ENCODE measurements around the gene TBC1D17.

Gene TBC1D17

GRCh38 chr19:49849433-49850220 lies 27.9 kb upstream of the TBC1D17 start:
- DNase-seq: no peak

DNA sequence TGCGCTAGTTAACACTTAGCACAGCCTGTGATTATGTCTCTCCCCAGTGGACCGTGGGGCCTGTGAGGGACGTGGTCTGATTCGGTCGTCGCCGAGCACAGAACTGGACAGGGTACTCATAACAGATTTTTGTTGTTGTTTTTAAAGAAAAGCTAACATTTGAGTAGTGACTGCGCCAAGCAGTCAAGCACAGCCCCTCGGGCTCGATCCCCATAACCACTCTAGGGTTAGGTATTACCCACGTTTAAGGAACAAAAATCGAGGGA lies 27.3 kb upstream of the TBC1D17 start:
- no peak for DNase-seq

DNA sequence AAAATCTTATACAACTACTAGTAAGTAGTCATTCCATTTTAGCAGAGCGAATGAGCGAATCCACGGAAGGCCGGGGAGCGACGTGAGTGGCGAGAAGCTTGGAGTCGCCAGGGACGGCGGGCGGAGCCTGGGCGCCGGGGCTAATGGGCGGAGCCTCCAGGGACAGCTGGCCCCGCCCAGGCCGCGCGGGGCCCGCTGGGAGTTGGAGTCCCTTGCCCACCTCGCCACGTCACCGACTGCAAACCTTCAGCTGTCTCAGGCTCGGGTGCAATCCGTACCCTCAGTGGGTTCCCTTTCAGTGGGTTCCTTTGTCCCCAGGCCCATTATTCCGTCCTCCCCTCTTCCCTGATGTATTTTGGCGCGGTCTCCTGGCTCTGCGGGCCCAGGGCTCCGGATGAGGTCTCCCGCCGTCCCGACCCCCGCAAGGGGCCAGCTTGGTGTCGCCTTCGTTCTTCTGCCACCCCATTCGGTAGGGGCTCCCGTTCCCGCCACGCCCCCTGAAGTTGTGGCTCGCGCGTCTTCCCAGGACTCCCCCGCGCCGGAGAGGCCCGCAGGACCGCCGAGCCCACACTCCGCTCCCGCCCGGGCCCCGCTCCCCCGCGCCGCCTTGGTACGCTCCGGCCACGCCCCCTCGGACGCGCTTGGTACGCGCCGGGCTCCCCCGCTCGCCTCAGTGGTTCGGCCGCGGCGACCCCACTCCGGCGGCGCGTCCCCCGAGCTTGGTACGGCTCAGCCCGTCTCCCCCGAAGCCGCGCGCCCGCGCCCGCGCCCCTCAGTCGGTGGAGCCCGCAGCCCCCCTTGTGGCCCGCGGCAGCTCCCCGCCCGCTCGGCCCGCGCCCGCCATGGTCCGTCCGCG lies 26.8 kb upstream of the TBC1D17 start, which contains the start of gene PTOV1:
Gene PTOV1, plus strand, starts transcription at position 673 of the 856 bp plus-strand sequence.
- peak; percentile 84 for DNase-seq

- DNase-seq: peak; percentile 26
Observed at GRCh38 chr19:49851456-49852259, 25.8 kb upstream of the TBC1D17 start.

GRCh38 chr19:49852631-49853126 lies 24.8 kb upstream of the TBC1D17 start:
- no peak for DNase-seq

GRCh38 chr19:49853852-49854377 lies 23.6 kb upstream of the TBC1D17 start:
- no peak for DNase-seq

GRCh38 chr19:49854378-49855263 lies 22.9 kb upstream of the TBC1D17 start:
- DNase-seq: no peak

DNA sequence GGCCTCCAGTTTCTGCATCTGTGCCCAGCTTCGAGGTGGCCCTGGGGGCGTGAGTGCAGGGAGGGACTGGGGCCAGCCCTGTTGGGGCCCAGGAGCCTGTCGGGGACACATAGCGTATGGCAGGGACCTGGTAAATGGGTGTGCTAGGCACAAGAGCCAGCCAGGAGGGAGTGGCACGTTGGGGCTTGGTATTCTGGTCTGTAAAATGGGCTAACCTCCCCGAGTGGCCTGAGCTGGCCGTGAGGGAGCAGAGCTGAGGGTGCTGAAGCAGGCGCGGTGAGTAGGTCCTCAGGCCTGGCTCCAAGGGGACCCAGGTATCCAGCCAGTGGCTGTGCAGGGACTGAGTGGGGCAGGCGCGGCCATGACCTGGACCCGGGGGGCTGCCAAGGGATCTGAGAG lies 22.2 kb upstream of the TBC1D17 start:
- DNase-seq: no peak

DNA sequence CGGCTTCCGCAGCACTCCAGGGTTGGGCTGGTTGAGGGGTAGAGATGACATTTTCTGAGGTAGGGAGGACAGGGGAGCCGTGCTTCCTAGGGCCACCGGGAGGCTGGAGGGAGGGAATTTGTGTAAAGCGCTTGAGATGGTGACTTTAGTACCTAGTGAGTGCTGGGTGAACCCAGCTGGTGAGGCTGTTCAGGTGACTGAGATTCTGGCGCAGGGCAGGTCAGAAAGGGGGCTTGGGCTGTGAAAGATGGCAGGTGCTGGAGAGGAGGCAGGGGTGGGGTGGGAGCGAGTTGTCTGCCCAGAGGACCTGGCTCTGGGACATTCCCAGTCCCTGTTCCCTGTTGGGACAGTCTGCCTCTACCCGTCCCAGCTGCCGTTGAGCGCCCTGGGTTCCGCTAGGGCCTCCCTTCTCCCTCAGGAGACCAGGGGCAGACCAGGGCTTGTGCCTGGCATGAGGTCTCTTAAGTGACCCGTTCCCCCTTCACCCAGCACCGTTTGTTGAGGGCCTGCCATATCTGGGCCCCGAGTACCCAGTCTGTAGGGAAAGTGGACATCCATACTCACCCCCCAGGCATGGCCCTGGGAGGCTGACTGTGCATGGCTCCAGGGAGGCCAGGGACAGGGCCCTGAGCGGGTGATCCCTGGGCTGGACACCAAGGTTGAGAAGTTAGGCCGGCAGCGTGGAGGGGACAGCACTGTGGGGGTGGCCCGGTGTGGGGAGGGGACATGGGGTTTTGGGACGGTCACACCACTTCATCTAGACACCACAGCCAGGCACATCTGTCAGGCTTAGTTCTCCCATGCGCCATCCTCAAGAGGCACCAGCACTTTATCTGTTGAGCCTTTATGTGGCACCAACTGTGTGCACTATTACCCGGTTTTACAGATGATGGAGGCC lies 21.6 kb upstream of the TBC1D17 start:
- no peak for DNase-seq

- DNase-seq: no peak
Observed at GRCh38 chr19:49856574-49857021, 20.9 kb upstream of the TBC1D17 start.

DNA sequence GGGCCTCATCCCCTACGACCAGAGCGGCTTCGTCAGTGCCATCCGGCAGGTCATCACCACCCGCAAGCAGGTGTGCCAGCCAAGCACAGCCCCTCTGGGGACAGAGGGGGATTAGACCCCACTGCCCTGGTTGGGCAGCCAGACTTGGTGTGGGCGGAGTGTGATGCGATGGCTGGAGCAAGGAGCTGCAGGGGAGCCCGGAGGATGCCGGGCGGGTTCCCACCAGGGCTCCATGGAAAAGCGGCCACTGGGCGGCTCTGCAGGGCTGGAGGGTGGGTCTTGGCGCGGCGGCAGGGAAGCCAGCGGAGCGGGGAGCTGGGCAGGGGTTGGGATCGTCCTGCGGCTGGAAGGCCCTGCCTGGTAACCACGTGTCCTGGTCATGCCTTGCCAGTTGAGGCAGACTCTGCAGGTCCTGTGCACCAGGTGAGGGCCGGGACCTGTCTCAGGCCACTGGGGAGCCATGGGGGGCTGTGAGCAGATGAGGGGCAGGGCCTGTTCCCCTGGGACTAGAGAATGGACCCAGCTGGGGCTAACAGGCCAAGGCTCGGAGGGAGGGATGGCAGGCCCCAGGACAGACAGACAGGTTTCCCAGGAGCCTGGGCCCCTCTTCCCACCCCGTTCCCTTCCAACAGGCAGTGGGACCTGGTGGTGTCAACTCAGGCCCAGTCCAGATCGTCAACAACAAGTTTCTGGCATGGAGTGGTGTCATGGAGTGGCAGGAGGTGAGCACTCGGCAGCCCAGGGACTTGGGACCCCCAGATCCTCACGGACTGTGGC lies 20.3 kb upstream of the TBC1D17 start:
- DNase-seq: no peak

DNA sequence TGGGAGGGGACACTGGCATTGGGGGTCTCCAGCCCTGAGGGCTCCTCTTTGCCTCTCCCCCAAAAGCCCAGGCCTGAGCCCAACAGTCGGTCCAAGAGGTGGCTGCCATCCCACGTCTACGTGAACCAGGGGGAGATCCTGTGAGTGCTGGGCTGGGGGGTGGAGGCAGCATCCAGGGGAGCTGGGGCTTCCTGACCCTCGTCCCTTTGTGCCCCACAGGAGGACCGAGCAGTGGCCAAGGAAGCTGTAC lies 19.7 kb upstream of the TBC1D17 start:
- DNase-seq: no peak

DNA sequence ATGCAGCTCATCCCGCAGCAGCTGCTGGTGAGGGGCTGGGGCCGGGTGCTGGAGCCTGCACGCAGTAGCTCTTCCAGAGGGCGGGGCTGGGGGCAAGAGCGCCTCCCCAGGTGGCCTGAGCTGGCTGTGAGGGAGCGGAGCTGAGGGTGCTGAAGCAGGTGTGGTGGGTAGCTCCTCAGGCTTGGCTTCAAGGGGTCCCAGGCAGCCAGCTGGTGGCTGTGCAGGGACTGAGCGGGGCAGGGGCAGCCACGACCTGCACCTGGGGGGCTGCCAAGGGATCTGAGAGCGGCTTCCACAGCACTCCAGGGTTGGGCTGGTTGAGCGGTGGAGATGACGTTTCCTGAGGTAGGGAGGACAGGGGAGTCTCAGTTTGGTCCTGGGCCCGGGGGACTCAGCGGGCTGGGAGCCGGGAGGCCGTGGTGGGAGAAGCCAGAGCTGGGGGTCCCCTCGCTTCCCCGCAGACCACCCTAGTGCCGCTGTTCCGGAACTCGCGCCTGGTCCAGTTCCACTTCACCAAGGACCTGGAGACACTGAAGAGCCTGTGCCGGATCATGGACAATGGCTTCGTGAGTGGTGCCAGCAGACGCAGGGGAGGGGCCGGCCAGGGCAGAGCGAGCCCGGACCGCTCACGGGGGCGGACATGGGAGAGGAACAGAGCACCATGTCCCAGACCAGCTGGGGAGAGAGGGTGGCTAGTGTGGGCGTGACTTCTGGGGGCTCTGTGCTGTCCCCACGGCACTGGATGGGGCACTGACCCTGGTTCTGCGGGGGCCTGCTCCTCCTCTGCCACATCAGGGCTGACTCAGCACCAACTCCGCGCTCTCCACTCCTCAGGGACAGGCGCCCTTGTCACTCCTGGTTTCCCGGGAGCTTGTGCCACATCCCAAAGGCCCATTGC lies 19.2 kb upstream of the TBC1D17 start:
- no peak for DNase-seq

GRCh38 chr19:49859682-49860335 lies 17.7 kb upstream of the TBC1D17 start:
- DNase-seq: no peak

- DNase-seq: no peak
Observed at GRCh38 chr19:49860336-49861102, 17.0 kb upstream of the TBC1D17 start.

DNA sequence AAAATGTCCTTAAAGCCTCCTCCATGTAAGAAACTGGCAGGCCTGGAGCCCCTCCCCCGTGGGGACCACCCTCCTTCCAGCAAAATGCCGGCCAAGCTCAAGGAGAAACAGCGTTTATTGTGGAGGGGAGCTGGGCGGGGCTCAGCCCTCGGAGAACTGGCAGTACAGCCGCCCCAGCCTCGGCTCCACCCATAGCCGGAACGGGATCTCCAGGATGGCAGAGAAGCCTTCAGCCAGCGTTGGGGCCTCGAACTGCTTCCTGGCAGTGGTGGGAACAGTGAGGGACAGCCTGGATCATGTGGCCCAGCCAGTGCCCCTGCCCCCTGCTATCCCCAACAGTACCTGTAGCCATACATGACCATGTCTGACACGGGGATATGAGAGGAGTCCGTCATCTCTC lies 16.4 kb upstream of the TBC1D17 start:
- no peak for DNase-seq

DNA sequence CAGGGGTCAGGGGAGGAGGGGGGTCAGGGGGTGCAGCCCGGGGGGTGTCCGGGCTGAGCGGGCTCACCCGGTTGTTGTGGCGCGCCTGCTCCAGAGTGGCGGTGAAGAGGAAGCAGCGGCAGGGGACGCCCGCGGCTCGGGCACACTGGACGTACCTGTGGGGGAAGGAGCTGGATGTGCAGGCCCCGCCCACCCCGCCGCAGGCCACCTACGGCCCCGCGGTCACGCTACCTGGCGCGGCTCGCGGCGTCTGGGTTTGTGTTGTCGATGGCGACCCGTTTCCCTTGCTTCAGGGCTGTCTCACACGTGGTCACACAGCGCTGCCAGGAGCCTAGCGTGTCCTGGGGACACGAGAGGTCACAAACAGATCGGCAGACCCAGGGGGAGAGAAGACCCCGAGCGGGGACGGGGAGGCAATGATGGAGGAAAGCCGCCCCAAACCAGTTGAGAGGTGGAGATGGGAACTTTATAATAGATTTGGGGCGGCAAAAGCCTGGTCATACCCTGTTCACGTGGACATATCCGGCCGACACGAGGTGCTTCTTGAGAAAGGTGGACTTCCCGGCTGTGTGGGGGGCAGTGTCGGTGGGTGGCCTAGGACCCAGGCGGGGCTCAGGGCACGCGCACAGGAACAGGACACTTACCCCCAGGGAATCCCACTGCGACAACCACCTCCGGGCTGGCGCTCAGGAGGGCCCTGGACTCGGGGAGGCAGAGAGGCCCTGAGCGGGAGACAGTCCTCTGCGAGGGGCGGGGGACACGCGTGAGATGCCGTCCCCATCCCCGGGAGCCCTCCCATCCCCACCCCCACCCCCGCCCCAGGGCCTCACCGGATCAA lies 15.7 kb upstream of the TBC1D17 start:
- DNase-seq: no peak
